ENCODE results near the gene BRAF. TPM values are rescaled to one million over a fixed set of nuclear protein-coding genes. Genes with fewer than 3 reads are reported as not detected.
"Not testable (repeated sequence)": the region's sequence is repeated elsewhere in the genome, so short reads cannot be mapped to it uniquely, and the experiment has no call there.

BRAF gene
- total RNA-seq, 4 donors from 2014 or later = 33.1 to 56.0 (median 44.8) TPM

- Histone ChIP-seq H3K36me3 (peaks cover 0 to 9% of the 10 kb centered on the region in 2 donors), H3K27me3 (no peaks in the 10 kb centered on the region), H3K4me1 (peaks cover 0 to 47% (median 5%) of the 10 kb centered on the region in 3 donors), H3K9me3 (no peaks in the 10 kb centered on the region), H3K4me3 (no peak overlapping the region), H3K27ac (peak overlapping the region in 2 of 4 donors; percentile 86 to 87)
- no peak for ATAC-seq
- TF ChIP-seq CTCF (IDR thresholded peaks at IDR 0.05) (no peak), POLR2AphosphoS5 (IDR thresholded peaks at IDR 0.05) (no peak), POLR2A (IDR thresholded peaks at IDR 0.05) (no peak), EP300 (IDR thresholded peaks at IDR 0.05) (no peak)
- 40 to 81% methylated on average over 2 to 4 of the region's 15 CpGs for WGBS, 2 donors (ENCODE audit: low coverage in 1 of 2)
These were observed 252.8 kb downstream of the BRAF start for GRCh38 chr7:140671966-140672365.

- no peak for ATAC-seq
These were observed 254.3 kb downstream of the BRAF start for GRCh38 chr7:140670343-140670935.

GRCh38 chr7:140669862-140670261 lies 254.9 kb downstream of the BRAF start:
- not testable (repeated sequence) for H3K4me3 ChIP-seq, H3K9me3 ChIP-seq, H3K27me3 ChIP-seq, H3K27ac ChIP-seq, ATAC-seq, H3K36me3 ChIP-seq
- 89% methylated on average over 3 to 7 of the region's 10 CpGs for WGBS, 2 donors (ENCODE audit: low coverage in 1 of 2)
- peaks cover 0 to 29% (median 5%) of the 10 kb centered on the region in 3 donors for H3K4me1 ChIP-seq

More at GRCh38 chr7:140670343-140670935, 254.3 kb downstream of the BRAF start:
- Histone ChIP-seq H3K27me3 (no peaks in the 10 kb centered on the region), H3K9me3 (no peaks in the 10 kb centered on the region), H3K36me3 (no peaks in the 10 kb centered on the region), H3K4me1 (peaks cover 0 to 34% (median 5%) of the 10 kb centered on the region in 3 donors), H3K4me3 (no peak overlapping the region), H3K27ac (no peak overlapping the region)
- 86 to 100% methylated on average over 1 to 3 of the region's 4 CpGs for WGBS, 2 donors (ENCODE audit: low coverage in 1 of 2)
- TF ChIP-seq CTCF (IDR thresholded peaks at IDR 0.05) = no peak

- no peak overlapping the region for H3K27ac ChIP-seq
- no peak for ATAC-seq
- TF ChIP-seq EP300 (IDR thresholded peaks at IDR 0.05) = no peak
- no peak for TF ChIP-seq CTCF (IDR thresholded peaks at IDR 0.05)
- TF ChIP-seq POLR2A (IDR thresholded peaks at IDR 0.05) = no peak
- TF ChIP-seq POLR2AphosphoS5 (IDR thresholded peaks at IDR 0.05) = no peak
These were observed 255.4 kb downstream of the BRAF start for GRCh38 chr7:140669352-140669751.

More at GRCh38 chr7:140669352-140669751, 255.4 kb downstream of the BRAF start:
- no peak overlapping the region for H3K4me3 ChIP-seq
- H3K36me3 ChIP-seq = no peaks in the 10 kb centered on the region
- H3K27me3 ChIP-seq = no peaks in the 10 kb centered on the region
- peaks cover 0 to 24% (median under 1%) of the 10 kb centered on the region in 3 donors for H3K4me1 ChIP-seq
- no peaks in the 10 kb centered on the region for H3K9me3 ChIP-seq
- WGBS, 2 donors (ENCODE audit: low coverage in 1 of 2) = 77 to 100% methylated on average over 3 of the region's 3 CpGs

Small RNA genes lying within 50 kb of the gene (small RNA-seq; reads per million reads assigned to genes)
- gene AC006006.1 (0 reads per million in 4 donors), gene RNU6-85P (0 reads per million in 4 donors)

Other genes starting within 250 kb of the BRAF start
- gene NDUFB2, start 228.2 kb downstream of the BRAF start, total RNA-seq = 100 to 1,000 TPM; 187 to 472 (median 345) TPM
- 10 to 100 TPM; 13.4 to 27.6 (median 16.4) TPM for gene MRPS33, start 90.0 kb upstream of the BRAF start, total RNA-seq
- gene TMEM178B, start 149.1 kb upstream of the BRAF start, total RNA-seq = 1 to 10 TPM in 2 of 4 donors, under 1 TPM in 2; 0.62 to 1.4 (median 1.0) TPM